Activated gamma-delta T cell treated with Interleukin-2 at 50 U/mL for 16 hours (primary cell): ENCODE data around the gene RCOR1.
"Not testable (repeated sequence)": the region's sequence is repeated elsewhere in the genome, so short reads cannot be mapped to it uniquely, and the experiment has no call there.

Experiments
- DNase-seq: peaks from one replicate; pipeline ENCODE4 v3.0.0-alpha.2; 2020

Gene RCOR1

DNA sequence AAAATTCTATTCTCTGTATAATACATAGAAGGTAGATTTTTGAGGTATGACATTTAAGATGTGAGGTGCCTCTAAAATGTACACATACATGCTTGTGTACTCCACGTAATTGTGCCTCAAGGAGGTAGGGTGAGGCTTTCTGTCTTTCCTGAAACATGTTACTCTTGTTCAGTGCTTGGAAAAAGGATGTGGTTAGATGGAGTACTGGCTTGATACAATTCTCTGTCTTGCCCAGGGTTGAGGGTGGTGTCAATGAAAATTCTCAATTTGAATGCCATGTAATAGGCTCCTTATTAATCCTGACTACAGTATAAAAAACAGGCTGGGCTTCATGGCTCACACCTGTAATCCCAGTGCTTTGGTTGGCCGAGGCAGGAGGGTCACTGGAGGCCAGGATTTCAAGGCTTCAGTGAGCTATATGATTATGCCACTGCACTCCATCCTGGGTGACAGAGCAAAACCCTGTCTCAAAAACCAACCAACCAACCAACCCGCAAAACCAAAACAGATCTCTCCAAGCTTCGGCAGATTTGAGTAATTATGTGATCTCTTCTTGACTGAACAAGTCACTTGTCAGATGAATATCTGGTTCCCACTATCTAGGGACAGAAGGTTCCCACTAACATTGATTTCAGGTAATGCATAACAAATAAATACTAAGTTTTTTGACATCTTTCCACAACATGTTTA, 41.6 kb downstream of the RCOR1 start:
- DNase-seq = no peak

DNA sequence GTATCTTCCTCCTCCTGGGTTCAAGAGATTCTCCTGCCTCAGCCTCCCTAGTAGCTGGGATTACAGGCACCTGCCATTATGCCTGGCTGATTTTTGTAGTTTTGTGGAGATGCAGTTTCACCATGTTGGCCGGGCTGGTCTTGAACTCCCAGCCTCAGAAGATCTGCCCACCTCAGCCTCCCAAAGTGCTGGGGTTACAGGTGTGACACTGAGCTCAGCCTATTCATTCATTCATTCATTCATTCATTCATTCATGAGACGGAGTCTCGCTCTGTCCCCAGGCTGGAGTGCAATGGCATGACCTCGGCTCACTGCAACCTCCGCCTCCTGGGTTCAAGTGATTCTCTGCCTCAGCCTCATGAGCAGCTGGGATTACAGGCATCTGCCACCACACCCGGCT, 47.2 kb downstream of the RCOR1 start:
- not testable (repeated sequence) for DNase-seq

DNA sequence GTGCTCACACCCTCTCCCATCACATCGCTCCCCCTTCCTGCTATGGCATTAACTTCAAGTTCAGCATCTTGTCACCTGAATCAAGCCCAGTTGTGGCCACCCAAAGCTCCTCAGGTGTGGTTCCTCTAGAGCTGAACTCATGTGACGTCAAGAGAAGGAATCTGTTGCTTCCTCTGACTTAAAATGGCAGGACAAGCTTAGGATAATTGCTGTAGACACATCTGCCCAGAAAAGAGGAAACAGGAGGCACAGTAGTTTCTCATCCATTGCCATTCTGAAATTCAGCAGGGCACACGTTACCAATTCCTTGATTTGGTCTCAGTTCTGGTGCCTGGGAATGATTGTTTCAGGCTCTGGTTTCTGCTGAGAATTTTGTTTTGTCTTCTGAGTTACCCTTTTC, 52.1 kb downstream of the RCOR1 start:
- DNase-seq = no peak

DNA sequence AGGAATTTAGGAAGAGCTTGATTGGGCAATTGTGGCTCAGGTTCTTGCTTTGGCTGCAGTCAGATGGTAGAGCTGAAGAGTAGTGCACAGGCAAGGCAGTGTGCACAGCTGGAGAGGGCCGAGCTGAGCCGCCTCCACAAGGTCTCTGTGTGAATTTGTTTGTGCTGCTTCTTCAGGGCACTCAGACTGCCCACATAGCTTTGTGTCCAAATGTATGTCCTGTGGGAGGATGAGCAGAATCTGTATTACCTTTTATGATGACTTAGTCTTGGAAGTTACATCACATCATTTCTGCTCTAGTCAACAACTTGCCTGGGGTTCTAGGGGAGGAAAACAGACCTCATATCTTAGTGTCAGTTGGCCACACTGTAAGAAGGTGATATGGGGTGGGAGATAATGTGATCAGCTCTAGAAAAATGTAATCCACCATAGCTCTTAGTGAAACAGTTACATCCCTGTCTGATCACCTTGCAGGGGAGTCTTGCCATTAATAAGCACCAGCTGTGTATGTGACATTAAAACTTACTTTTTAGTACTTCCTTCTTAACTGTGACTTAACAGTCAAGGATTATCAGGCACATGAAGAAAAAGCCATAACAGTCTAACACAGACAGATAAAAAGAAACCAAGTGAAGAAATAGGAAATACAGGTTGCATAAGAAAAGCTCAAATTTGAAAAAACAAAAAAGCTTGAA, 53.4 kb downstream of the RCOR1 start:
- DNase-seq = no peak

DNA sequence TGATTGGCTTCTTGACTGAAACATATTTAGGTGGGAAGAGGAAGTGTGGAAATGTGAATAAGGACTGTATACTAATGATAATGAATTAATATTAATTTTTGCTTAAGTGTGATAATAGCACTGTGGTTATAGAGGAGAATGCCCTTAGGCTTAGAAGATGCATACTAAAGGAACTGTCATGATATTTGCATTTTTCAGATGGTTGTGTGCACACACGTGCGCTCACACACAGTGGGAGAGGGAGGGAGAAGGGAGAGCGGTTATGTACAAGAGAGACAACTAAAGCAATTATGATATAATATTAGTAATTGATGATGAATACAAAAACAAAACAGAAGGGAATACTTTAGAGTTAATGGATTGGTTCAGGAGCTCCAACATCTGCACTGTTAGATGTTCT, 54.2 kb downstream of the RCOR1 start:
- no peak for DNase-seq

DNA sequence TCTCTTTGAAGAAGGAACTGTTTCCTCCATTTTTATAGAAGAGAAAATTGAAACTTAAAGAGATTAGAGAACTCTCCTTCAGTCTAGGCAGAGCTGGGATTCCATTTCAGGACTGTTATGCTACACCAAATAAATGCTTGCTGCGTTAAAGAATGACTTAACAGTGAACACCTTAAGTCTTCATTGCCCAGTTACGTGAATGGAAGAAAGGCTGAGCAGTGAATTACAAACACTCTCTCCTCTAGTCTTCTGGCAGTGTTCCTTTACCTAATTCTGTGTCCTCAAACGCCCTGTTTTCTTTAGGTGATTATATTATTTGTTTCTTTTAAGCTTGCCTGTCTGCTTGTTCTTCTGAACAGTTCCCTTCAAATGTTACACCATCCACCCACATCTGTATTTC, 59.7 kb downstream of the RCOR1 start:
- no peak for DNase-seq

DNA sequence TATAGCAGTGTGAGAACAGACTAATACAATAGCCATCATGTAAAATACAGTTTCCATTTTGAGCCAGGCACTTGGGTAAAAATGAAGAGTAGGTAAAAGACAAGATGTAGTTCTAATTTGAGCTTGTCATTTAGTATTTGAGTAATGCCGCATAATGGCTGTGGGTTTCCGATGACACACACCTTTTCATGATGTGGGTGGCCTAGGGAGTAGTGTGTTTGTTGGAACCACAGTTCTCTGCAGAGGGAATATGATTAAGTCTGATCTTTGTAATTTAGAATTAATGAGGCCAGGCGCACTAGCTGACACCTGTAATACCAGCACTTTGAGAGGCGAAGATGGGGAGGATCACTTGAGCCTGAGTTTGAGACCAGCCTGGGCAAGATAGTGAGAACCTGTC, 61.8 kb downstream of the RCOR1 start:
- no peak for DNase-seq

DNA sequence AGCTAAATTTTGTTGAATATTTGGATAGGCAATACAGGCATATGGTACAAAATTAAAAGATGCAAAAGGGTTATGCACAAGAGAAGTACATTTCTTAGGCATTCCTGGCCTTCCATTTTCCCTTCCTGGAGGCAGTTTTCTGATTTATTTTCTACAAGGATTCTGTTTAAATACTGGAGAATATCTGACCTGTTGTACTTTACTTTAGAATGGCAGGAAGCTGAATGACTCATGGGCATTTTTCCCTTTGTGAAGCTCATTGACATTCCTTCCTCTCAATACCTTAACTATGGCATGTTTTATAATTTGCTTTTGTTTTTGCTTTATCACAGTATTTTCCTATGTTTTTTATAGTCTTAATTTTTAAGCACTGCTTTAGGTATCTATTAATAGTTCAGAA, 62.7 kb downstream of the RCOR1 start:
- no peak for DNase-seq

DNA sequence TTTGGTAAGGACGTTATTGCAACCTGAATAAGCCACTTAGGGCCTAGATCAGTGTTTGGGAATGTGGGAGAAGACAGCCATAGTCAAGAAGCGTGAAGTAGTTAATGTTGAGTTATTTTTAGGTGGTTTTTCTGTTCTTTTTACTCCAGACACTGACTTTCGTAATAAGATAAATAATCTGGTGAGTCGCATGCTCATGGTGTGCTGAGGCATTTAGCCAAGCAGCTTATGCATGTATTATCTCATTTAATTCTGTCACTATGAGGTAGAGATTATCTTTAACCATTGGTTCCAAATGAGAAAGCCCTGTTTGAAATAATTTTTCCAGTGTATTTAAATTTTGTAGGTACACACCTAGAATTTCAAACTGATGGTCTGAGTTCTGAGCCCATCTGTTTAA, 67.3 kb downstream of the RCOR1 start:
- no peak for DNase-seq

DNA sequence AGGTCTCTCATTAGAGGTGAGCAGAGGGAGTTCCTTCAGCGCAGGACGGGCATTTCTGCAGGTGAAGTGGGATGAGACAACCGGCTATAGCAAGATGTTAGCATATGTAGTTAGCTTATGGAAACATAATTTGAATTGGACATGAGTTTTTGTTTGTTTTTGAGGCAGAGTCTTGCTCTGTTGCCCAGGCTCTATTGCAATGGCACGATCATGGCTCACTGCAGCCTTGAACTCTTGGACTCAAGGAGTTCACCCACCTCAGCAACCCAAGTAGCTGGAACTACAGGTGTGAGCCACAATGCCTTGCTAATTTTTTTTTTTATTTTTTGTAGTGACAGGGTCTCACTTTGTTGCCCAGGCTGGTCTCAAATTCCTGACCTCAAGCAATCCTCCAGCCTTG, 69.2 kb downstream of the RCOR1 start:
- DNase-seq = no peak

DNA sequence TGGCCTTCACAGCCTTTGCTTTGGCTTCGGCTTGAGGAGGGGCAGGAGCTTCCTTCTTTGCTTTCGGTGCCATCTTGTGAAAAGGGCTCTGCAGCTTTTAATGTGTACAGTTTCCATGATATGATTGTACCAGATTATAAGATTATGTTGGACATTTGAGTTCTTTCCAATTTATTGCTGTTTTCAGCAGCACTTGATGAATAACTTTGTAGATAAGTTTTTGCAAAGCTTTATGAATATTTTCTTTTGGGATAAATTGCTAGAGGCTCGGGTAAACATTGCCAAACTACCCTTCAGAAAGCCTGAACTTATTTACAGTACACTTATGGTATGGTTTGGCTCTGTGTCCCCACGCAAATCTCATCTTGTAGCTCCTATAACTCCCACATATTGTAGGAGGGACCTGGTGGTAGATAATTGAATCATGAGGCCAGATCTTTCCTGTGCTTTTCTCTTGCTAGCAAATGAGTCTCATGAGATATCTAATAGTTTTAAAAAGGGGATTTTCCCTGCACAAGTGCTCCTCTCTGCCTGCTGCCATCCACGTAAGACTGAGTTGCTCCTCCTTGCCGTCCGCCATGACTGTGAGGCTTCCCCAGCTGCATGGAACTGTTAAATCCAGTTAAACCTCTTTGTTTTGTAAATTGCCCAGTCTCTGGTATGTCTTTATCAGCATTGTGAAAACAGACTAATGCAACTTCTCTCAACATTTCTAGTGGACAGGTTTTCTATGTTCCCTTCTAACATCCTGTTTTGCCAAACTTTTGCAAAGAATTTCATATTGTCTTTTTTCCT, 70.4 kb downstream of the RCOR1 start:
- no peak for DNase-seq

DNA sequence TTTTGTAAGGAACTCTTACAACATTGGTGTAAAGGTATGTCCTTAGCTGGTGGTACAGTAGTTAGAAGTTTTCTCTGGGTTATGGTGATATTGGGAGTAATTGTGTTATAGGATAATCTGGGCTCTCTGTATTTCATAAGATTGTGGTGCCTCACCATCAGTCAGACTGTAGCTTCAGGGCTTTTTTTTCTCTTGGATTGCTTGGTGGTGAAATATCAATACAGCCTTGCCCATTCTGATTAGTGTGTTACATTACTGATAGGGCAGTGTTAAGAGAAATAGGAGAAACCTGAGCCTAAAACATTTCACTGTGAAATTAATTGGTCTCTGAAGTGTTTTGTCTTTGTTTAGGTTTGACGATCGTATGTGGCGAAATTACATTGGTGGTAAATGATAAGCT, 71.0 kb downstream of the RCOR1 start:
- no peak for DNase-seq

DNA sequence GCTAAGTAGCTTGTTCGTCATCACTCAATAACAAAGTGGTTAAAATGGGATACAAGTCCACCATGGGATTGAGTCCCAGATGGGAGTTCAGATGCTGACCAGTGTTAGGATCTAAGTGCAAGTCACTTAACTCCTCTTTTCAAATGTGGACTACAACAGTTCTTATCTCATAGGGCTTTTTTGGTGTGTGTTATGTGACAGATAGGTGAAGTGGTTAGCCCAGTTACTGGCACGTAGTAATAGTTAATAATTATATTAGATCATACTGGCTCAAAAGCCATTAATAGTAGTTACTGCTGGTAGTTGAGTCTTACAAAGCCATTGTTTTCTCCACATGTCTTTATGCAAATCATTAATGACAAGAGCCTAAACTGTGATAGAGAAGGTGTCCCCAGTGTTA, 73.2 kb downstream of the RCOR1 start:
- no peak for DNase-seq

DNA sequence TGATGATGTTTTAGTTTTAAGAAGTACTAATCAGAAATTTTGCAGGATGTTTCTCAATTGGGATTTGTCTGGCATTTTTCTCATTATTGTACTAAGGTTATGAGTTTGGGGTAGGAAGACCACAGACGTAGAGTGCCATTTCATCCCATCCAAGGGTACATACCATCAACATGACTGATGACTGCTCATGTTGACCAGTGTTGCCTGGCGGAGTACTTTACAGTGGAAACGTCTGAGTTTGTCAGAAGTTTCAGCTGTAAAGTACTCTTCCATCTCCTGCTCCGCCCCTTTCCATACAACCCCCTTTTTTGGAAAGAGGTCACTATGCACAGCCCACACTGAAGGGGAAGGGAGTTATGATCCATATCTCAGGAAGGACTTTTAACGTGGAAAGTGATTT, 74.2 kb downstream of the RCOR1 start:
- no peak for DNase-seq

DNA sequence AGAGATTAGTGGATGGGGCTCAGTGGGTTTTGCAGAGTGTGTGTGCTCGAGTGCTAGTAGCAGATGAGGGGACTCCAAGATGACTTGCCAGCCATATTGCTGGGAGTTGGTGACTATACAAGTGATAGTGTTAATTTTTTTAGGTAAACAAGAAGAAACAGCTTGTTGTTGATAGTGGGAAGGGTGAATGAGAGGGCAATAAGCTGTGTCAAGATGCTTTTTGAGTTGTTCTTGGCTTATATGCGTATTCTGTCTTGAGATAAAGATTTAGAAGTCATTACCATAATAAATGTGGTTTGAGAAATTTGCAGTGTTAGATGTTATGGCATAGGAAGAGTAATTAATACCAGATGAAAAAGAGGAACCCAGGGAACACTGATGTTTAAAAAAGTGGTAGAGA, 75.3 kb downstream of the RCOR1 start:
- DNase-seq = no peak

DNA sequence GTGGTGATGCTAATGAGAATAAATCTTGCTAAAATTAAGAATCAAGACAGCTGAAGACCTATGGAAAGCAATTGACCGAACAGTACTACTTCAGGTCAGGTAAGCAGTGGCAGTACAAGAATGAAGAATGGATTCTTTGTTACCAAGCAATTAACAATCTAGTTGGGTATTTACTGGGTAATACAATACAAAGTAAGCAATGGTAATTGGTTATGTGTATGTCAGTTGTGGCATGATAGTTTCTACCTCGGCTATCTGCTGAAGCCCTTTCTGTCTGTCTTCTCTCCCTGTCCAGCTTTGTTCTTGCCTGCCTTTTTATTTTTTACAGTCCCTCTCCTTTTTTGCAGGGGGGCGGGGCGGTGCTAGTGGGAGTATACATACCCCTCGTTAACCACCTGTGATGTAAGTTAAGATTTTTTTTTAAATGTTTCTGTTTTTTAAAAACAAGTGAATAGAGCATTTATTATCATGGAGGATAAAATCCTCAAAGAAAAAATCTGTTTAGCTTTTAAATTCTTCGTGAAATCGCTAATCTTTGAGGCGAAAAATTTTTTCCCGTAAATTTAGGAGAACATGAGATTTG, 75.9 kb downstream of the RCOR1 start:
- no peak for DNase-seq

DNA sequence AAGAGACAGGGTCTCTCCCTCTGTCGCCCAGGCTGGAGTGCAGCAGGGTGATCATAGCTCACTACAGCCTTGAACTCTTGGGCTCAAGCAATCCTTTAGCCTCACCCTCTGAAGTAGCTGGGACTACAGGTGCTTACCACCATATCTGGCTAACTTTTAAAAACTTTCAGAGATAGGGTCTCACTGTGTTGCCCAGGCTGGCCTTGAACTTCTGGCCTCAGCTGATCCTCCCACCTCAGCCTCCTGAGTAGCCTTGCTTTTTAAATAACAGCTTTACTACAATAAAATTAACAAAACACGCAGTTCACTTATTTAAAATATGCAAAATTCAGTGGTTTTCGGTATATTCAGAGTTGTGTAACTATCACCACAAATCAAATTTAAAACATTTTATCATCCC, 79.0 kb downstream of the RCOR1 start:
- no peak for DNase-seq

DNA sequence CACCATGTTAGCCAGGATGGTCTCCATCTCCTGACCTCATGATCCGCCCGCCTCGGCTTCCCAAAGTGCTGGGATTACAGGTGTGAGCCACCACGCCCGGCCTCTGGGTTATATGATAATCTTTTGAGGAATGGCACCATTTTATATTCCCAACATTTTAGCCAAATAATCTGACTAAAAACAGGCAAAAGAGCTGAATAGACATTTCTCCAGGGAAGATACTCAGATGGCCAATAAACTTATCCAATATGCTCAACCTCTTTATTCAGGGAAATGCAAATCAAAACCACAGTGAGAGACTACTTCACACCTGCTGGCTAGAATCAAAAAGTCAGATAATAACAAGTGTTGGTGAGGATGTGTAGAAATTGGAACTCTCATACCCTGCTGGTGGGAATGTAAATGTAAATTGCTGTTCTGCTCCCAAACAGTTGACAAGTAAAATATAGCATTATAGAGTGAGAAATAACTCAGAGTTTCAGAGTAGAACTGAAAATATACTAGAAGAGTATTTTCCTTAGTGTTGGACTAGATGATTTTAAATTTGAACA, 80.0 kb downstream of the RCOR1 start:
- DNase-seq = no peak

DNA sequence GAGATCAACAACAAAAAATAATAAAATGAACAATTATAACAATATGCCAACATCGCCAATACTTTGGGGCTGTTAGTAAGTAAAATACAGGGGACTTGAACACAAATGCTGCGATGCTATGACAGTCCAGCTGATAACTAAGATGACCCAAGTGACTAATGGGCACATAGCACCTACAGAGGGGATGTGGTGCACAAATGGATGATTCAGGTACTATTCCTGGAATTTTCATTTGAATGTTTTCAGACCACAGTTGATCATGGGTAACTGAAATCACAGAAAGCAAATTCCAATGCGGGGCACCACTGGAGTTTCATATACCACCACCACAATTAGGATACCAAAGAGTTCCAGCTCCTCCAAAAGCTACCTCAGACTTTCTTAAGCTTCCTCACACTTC, 82.9 kb downstream of the RCOR1 start:
- DNase-seq = no peak

DNA sequence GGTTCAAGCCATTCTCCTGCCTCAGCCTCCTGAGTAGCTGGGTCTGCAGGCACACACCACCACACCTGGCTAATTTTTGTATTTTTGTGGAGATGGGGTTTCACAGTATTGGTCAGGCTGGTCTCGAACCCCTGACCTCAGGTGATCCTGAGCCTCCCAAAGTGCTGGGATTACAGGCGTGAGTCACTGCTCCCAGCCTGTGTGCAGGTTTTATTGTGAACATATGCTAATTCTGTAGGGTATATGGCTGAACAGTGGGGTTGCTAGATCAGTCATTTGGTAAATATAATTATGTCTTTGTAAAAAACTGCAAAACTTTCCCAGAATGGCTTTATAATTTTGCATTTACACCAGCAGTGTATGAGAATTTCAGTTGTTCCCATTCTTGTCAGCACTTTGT, 85.9 kb downstream of the RCOR1 start:
- no peak for DNase-seq

DNA sequence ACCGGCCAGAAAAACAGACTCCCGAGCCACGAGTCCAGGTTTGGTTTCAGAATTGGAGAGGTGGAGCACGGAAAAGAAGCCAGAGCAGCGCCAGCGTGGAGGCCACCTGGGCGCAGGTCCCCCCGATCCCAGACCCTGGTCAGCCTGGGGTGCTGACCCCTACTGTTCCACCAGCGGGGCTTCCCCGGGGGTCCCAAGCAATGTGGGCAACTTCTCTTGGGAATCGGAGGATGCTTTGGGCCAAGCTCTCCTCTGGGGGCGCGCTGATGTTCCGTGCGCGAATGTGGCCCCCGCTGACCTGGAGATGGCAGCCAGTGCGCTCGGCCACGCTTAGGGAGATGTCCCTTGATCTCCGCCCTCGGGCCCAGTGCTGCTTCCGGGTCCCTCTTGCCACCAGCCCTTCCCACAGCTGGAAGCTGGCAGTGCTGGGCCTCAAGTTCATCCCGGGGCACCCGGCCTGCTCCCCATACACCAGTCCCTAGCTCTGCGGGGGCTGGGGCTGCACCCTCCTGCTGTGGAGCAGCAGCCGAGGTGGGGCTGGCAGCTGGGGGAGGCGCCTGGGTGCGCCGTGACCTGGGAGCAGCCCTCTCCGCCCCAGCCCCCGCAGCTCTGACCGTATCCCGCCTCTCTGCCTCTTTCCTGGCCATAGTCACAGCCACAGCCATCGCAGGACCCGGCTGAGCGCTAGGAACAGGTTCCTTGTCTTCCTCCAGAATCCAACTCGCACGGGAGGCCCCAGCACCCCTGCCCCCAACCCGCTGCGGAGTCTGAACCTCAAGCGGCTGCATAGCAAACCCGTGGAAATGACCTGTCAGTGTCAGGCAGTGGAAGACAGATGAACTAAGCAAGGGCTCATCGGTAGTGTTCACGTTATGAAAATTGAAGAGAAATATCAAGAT, 91.2 kb downstream of the RCOR1 start:
- DNase-seq = no peak

DNA sequence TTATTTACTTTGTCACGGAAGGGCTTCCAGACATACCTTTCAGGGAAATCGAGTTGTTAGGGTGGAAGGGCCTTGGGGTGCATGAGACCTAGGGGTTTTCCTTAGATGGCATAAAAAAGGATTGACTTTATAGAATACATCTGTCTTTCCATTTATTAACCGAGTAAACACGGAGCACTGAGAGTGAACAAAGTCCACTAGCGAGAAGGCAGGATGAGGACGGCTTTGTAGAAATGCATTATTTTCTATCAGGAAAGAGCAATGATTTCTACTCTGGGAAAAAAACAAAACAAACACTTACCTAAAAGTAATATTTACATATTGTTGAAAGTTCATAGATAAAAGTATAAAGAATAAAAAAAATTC, 91.8 kb downstream of the RCOR1 start:
- no peak for DNase-seq
